Measurements from ENCODE around the gene OLAH.

Gene OLAH

DNA sequence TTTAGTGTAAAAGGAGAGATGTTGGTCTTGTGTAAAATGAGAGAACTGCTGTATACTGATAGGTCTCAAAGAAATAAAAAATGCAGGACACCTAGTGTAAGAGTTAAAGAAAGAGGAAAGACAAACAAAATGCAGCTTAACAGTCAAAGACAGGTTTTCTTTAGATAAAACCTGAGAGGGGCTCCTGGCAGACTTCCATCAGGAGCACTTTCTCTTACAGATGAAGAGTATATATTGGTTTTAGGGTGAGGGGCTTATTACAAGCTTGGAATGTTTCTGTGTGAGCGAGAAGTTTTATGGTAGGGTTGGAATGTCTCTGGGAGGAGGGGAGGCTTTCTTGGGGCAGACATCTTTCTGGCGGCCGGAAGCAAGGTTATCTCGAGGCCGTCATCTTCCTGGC, 28.6 kb downstream of the OLAH start:
- no peak for DNase-seq

DNA sequence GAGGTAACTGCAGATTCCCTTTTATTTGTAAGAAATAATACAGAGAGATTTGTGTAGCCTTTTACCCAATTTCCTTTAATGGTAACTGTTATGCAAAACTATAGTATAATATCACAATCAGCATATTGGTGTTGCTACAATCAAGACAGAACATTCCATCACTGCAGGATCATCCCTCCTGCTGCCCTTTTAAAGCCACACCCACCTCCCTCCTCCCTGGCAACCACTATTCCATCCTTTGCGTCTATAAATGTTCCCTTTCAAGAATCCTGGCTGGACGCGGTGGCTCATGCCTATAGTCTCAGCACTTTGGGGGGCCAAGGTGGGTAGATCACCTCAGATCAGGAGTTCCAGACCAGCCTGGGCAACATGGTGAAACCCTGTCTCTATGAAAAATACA, 31.7 kb downstream of the OLAH start:
- no peak for DNase-seq

DNA sequence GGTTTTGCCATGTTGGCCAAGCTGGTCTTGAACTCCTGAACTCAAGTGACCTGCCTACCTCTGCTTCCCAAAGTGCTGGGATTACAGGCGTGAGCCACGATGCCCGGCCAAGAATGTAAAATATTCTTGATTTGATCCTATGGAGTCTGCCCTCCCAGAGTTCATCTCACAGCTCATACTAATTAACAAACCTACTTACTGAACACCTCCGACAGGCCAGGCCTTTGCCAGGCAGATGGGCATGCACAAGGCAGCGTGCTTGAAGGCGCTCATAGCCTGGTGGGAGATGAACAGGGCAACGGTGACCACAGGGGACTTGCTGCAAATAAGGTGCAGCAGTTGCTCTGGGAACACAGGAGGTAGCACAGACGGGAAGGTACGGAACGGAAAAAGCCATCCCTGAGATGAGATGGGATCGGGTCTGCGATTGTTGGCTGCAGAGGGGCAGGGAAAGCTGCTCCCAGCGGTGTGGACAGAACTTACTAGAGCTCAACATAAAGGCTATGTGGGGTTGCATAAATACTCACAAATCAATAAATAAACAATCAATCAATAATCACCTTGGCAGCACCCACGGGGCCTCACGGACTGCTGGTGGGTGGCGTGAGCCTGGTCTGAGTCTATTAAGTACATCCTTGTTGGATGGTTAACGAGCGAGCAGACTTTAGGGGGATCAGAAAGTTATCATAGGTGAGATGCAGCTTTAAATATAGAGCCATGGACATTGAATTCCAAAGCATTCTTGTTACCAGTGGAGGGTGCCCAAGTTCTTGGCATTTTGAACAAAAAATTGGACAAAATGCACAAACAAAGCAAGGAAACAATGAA, 40.1 kb downstream of the OLAH start:
- no peak for DNase-seq

DNA sequence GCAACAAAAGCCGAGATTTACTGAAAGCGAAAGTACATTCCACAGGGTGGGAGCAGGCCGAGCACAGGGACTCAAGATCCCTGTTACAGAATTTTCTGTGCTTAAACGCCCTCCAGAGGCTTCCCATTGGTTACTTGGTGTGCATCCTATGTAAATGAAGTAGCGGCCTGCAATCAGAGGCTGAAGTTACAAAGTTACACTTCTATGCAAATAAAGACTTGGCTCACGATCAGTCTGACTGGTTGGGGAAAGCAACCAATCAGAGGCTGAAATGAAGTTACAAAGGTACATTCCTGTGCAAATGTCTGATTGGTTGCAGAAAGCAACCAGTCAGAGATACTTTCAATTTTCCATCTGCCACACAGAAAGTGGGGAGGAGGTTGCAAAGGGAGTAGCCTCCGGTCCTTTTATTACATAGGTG, 40.8 kb downstream of the OLAH start:
- DNase-seq = no peak

DNA sequence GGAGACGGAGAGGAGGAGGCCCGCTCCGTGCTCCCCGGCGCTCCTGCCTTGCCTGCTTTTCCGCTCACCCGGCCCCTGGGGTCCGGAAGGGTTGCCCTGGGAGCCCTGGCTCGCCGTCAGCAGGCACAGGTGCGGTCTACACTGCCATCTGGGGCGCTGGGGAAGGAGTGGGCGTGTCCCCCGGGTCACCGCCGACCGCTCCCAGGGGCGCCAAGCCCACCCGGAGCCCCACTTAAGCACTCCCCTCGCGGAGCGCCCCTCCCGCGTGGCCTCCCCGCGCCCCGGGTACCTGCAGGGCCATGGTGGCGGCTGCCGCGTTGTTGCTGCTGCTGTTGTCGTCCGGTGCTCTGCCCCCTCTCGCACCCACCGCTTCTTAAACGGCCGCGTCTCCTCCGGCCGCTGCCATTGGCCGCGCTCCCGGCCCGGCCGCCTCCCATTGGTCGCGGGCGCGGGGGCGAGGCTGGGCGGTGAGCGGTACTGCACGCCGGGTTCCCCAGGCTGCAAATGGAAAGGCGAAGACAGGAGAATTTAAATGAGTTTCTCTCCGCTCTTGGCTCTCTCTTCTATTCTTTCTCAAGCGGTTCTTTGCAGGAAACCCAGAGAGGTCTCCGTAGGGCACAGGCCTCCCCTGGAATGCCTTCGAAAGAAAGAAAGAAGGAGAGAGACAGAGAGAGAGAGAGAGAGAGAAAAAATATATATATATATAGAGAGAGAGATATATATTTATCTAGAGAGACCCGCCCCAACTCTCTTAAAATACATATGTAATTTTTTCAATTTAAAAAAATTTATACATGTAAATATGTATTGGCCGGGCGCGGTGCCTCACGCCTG, 44.9 kb downstream of the OLAH start, which contains the start of gene ACBD7:
Gene ACBD7 (minus strand): TSS at position 349 of the 834 bp plus-strand sequence. CDS start 48 bp downstream, at position 301.
- DNase-seq = peak; percentile 73

DNA sequence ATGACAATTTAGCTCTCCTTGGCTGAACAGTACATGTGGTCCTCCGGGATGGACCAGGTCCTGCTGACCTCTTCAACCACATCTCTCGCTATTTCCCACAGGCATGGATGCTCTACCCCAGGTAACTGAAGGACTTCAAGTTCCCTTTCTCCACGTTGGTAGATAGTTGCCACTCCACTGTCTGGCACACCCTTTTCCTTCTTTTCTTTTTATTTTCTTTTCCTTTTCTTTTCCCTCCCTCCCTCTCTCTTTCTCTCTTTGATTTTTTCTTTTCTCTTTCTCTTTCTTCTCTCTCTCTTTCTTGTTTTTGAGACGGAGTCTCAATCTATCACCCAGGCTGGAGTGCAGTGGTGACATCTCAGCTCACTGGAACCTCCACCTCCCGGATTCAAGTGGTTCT, 47.7 kb downstream of the OLAH start:
- DNase-seq = no peak

DNA sequence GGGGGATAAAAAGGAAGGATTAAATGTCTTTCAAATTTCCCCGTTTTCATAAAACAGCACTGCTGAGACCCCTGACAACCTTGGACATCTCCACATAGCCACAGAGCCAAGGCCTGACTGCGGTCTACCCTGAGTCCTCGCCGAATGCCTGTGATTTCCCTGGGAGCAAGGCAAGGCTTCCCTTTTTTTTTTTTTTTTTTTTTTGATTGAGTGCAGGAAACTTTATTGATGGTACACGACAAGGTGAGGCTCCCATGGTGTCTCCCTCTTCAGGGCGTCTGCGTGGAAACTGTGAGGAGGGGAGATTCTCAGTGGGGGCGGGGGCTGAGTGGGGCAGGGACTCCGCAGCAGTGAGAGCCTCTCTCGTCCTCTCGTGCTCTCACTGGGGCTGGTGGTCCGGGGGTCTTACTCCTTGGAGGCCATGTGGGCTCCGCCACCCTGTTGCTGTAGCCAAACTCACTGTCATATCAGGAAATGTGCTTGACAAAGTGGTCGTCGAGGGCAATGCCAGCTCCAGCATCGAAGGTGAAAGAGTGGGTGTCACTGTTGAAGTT, 49.2 kb downstream of the OLAH start:
- no peak for DNase-seq

DNA sequence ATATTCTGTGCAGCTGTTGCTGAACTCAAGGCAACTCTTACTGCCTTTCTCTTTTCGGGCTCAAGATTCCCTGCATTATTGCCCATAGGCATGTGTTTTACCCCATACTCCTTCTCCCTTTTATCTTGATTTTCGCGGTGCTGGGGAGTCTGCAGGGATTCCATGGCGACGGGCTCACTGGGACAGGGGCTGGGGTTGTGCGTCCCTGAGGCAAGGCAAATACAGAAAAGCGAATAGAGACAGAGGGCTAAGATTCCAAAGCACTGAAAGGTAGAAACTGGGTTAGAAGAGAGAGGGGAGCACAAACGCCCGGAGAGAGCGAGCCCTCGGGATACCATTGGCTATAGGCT, 52.9 kb downstream of the OLAH start:
- DNase-seq = no peak

DNA sequence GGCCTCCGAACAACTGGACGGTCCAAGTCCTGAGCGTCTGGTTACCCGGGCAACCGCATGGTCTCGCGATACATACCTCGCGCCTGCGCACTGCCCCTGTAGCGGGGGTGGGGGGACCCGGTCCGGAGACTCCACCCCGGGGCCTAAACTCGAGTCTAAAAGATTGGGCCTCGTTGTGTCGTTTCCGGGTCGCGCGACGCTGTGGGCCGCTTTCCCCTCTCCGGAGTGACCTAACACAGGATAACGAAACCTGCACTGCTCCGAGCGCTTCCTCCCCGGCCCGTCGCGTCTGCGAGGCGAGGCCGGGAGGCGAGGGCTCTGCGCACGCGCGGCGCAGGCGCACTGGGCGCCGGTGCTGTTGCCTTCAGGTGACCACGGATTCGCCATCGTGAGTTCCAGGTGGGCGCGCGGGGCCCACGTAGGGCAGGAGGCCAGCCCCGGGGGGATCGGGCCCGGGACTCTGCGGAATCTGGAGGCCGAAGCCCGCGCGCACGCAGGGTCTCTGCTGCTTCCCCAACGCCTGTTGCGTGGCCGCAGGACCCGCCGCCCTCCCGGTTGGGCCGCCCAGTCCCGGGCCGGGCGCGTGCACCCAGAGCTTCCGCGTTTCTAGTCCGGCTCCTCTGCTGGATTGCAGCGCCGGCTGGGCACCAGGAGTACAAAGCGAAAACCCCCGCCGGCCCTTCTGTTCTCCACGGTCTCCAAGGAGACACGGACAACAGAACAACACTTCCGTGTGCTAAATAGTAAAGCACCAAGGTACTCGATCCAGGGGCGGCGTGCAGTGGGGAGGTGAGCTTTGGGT, 53.5 kb downstream of the OLAH start, which contains the start of gene RPP38:
Gene RPP38 (plus strand): TSS at position 345 of the 802 bp plus-strand sequence. CDS start 5,960 bp downstream, outside the sequence.
- DNase-seq = peak; percentile 92

DNA sequence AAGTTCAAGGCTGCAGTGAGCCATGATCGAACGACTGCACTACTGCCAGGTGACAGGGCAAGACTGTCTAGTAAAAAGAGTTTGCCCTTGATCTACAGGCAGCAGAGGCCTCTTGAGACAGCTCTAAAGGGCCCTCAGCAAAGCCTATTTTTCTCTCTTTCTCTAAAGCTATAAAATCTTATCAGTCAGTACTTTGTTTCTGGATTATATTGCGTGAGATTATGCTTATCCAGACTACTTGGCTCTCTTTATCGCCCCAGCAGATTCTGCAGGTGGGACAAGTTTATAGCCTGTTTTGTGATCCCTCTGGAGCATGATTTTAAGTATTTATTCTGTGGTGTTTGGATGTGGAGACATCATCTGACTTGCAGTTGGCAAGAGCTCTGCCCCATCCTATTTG, 56.1 kb downstream of the OLAH start:
- DNase-seq = no peak

DNA sequence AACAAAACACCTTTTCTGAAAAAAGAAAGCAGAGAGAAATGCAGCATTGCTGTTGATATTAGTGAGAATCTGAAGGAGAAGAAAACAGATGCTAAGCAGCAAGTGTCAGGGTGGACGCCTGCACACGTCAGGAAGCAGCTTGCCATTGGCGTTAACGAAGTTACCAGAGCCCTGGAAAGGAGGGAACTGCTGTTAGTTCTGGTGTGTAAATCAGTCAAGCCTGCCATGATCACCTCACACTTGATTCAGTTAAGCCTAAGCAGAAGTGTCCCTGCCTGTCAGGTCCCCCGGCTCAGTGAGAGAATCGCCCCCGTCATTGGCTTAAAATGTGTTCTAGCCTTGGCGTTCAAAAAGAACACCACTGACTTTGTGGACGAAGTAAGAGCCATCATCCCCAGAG, 59.8 kb downstream of the OLAH start:
- no peak for DNase-seq

DNA sequence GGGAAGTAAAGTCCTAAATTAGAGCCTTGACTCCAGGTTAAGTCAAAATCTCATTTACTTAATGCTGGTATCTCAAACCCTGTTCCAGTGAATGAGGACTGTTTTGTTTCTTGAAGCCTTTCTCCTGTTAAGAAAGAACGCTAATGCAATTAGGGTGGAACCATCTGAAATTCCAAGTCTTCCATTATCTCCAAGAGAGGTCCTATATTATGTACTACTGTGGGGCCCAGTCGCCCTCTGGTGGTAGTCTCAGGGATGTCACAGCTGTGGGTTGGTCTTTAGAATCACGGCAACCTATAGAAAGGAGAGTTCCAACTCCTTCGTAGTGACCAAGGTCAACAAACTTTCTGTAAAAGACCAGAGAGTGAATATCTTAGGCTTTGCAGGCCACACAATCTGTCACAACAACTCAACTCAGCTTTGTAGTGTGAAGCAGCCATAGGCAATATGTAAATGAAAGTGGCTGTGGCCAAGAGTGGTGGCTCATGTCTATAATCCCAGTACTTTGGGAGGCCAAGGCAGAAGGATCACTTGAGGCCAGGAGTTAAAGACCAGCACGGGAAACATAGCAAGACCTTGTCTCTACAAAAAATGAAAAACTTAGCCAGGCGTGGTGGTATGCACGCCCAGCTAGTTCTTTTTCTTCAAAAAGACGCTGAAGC, 62.7 kb downstream of the OLAH start:
- DNase-seq = peak; percentile 70

DNA sequence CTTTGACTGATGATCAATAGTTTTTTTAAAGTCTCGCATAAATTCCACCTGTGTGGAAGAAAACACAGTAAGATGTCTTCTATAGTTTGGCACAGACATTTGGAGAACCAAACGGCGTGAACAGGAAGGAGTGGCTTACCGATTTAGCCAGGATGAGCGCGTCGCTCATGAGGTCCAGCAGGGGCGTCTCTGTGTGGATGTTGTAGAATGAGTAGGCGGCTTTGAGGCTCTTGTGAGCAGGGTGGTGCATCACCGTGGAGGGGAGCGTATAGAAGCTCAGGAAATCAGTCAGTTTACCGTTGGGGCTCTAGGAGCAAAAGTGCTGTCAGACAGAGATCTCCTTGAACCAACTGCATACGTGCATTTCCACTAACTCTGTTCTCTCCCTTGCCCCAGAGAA, 68.9 kb downstream of the OLAH start:
- DNase-seq = no peak

DNA sequence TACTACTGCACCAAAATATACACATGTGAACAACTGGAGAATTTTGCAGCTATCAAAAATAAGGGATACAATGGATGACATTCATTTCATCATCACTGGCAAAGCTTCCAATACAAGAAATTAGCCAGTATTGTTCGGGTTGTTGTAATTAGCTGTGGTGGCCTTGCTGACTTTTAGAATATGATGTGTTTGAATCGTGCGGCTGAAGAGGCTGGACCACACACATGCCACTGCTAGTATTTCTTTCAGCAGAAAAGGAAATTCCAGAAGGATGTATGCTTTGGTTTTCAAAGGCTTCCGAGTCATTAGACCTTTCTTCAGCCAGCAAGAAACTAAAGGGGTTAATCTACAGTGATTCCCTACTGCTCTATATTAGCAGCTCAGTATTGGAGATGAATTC, 70.0 kb downstream of the OLAH start:
- DNase-seq = no peak

DNA sequence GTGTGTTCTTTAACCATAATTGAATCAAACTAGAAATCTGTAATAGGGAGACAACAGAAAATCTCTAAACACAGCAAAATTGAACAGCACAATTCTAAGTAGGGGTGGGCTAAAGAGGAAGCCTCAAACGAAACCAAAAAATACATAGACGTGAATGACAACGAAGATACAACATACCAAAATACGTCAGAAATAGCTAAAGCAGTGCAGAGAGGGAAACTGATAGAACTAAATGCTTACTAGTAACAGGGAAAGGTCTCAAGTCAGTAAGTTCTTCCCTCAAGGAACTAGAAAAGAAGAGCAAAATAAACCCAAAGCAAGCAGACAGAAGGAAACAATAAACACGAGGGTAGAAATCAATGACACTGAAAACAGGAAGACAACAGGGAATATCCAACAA, 72.5 kb downstream of the OLAH start:
- DNase-seq = no peak

DNA sequence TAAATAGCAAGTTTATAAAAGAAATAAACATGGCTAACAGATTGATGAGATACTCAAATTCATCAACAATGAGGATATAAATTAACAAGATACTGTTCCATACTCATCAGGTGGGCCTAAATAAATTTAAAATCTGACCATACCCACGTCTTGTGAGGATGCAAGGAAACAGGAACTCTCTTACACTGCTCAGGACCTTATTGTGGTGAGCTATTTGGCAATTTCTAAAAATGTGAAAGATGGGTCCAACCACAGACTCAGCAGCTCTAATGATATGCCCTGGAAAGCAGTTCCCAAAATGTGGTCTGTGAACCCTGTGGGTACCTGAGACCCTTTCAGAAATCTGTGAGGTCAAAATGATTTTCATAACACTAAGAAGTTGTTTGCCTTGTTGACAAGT, 74.9 kb downstream of the OLAH start:
- no peak for DNase-seq

DNA sequence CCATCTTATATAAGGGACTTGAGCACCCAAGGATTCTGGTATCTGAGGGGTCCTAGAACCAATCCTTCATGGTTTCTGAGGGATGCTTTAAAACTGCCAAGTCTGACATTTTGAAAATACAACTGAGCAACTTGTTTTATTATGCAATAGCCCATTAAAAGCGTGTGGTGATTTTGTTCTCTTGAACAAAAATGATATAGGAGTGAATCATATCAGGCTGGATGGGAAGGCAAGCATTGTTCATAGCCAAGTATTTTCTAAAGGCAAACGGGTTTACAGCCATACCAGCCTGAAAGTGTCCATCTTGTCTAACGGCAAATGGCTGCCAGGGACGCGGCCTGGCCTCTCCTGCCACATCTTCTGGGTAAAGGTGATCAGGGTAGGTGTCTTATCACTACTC, 76.8 kb downstream of the OLAH start:
- DNase-seq = no peak

DNA sequence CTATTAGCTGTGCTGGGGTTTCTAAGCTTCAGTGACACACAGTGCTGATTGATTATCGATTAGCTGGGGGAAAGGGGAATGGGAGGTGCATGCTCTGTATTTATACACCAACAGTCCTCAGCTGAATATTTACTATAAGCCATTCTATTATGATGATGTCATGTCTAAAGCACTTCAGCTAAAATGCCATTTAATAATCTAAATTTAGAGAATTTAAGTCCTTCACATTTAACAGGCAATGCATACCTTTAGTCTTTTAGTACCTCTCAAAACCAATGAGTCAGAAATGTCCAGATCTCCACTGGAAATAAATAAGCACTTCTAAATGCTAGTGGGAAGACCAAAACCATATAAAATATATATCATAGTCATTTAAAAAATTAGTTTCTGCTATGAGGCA, 78.0 kb downstream of the OLAH start:
- DNase-seq = no peak

DNA sequence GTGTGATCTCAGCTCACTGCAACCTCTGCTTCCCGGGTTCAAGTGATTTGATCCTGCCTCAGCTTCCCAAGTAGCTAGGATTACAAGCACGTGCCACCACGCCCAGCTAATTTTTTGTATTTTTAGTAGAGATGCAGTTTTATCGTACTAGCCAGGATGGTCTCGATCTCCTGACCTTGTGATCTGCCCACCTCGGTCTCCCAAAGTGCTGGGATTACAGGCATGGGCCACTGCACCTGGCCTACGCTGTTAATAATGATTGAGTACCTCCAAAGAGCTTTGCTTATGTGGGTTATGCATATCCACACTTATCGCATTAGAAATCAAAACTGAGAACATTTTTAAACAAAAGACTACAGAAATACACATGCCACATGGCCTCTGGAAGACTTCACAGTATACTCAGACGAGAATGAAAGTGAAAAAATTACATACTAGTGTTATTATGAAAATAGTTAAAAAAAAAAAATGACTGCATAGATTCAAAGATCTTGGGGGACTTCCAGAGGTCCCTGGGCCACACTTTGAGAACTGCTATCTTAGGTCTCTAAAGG, 78.8 kb downstream of the OLAH start:
- DNase-seq = no peak
